HG03108 (cell line): ENCODE measurements around the gene TM9SF3.

Experiments
- ATAC-seq: cut with Tn5 transposase; IDR thresholded peaks from one replicate; pipeline ENCODE4 v1.9.1; 2021; ENCODE audit warnings: moderate library complexity; ENCODE audit not compliant: unreplicated experiment

TM9SF3 gene

DNA sequence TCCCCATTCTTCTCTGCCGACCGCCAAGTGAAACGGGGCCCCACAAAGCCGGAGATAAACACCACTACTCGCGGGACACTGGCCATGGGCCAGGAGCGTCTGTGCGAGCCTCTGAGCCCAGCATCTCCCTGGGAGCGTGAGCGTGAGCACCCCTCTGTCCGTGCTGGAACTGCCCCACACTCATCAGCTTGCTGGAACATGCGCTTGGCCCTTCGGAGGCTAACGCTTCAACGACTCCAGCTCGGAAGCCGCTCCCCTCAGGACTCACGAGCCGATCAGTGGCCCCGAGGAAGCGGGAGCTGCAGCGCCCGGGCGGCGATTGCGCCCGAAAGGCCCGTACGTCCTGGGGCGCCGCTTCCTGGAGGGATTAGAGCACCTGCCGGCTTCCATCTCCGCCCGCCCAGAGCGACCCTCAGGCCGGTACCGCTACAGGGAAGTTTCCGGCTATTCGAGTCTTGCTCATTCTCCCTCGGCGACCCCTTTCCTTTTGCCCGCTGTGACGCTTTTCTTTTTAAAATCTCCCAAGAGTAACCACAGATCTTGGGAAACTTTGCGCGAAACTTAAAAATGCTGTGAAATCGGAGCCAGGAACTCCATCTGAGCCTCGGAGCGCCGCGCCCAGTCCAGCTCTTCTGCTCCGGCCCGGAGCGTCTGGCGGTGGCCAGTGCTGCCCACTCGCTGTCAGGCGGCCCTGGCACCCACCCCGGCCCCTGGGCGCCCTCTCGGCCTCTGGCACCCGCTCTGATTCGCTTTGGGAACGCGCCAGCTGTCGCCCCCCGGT lies 74.1 kb downstream of the TM9SF3 start:
- ATAC-seq, result no peak

DNA sequence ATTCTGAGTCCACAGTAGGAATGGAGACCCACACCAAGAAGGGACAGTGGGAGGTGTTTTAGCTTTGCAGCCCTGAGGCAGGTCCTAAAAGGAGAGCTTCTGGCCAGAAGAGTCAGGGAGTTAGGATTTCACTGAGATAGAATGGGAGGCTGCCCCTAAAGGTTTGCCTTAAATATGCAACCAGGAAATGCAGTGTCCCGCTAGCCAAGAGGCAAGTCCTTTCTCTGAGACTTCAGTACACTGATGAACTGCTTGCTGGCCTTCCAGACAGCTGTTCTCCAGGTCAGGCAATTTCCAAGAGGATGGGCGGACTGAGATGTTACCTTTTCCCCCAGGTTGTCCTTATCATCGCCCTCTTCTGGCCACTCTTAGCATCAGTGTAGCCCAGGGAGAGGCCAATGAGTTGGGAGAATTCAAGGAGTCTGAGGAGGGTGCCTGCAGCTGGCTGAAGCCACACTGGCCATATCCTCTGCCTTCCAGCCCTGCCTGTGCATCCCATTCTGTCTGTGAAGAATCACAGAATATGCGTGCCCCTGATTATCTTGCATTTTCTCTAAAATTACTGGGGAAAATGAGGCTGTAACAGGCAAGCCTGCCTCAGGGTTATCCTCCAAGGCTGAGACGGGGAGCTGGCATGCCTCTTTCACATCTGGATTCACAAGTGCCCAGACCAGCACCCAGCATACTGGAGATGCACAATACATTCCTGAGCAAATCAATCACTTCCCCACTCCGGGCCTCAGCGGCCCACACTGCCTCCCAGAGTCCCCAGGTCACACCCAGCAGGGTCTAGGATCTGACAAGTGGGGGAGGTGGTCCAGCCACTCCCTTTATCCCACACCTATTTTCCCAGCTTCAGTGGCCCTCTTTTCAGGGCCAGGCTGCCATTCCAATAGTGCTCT lies 75.5 kb downstream of the TM9SF3 start:
- no peak for ATAC-seq

DNA sequence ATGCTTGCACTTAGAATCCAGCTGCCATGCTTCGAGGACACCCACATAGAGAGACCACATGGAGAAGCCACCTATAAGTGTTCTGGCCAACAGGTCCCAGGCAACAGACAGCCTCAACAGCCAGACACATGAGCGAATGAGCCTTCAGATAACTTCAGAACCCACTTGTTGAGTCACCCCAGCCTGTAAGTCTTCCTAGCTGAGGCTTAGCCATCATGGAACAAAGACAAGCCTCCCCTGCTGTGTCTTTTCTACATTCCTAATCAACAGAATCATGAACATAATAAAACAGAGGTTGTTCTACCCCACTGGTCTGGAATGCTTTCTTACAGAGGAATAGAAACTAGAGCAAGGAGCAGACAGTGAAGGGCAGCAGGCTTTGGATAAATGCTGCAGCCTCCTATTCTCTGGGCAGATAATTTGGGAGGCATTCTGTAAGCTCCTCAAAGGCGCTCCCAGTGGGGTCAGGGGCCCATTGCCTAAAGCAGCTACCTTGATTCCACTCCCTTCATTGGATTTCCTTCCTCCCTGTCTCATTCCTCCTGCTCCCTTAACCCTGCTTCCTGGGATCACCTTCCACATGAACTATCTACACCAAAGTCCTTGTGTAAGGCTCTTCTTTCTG lies 77.7 kb downstream of the TM9SF3 start:
- ATAC-seq, result no peak

DNA sequence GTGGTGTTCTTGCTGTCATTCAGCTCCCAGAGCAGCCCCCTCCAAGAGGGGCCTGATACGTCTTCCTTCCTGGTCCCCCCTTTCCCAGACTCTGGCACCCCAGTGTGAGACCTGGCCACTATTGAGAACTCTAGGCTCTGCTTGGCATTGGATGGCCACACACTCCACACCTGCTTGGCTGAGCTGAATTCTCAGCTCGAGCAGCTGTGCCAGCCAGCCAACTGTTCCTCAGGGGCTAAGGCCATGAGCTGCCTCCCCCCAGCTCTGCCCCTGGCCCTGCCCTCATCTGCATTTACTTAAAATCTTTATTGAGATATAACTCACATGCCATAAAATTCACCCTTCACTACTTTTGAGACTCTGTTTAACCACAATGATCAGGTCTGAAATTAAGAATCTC lies 79.8 kb downstream of the TM9SF3 start:
- ATAC-seq, result no peak

DNA sequence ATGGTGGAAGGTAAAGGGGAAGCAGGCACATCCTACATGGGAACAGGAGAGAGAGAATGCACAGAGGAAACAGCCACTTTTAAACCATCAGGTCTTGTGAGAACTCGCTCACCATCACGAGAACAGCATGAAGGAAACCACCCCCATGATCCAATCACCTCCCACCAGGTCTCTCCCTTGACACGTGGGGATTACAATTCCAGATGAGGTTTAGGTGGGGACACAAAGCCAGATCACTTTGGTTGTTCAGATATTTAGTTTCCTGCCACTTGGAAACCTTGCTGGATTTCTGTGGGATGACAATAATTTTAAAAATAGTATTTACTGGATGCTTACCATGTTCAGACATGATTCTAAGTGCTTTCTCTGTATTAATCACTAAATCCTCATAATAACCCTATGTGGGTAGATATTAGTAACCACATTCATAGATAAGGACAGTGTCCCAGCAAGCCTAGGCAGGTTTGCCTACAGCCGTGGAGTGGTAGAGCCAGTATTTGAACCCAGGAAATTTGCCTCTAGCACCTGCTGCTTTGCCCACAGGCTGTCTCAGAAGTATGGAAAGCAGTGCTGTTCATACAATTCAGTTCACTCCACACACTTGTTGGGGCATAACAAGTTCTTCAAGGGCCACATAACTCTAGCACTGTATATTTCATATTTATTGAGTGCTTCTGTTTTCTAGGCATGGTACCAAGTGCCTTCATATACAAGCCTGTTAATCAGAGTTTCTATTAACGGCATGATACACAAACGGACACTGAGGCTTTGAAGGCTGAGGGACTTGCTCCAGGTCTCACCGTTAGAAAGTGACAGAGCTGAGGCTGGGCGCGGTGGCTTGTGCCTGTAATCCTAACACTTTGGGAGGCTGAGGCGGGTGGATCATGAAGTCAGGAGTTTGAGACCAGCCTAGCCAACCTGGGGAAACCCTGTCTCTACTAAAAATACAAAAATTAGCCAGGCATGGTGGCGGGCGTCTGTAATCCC lies 81.4 kb downstream of the TM9SF3 start:
- no peak for ATAC-seq

DNA sequence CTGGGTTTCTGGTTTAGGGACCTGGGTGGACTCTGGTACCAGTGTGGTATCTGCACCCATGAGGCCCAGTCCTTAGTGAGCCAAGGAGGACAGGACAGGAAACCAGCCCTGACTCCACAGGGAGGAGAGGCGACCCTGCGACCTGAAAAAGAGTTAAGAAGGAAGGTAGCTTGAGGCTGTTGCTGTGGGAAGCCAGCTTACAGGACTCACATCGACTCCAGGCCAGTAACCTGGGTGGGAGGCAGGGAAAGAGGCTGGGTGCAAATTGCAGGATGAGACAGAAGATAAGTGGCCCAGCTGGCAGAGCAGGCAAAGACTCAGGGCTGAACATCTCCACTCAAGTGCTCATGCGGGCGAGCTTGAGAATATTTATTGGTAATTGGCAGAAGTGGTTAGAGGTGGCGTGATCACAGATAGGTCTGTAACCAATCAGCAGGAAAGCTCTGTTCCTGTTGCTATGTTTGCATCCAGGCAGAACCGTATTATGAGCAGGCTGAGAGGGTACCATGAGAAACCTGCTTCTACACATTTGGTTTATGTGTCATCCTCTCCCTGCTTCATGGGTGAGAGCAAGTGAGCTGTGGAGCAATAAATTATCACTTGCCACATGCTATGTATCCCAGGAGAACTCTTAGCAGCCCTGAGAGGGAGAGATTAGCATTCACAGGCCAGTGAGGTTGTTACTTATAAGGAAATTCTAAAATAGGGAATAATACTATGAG lies 84.1 kb downstream of the TM9SF3 start:
- no peak for ATAC-seq

DNA sequence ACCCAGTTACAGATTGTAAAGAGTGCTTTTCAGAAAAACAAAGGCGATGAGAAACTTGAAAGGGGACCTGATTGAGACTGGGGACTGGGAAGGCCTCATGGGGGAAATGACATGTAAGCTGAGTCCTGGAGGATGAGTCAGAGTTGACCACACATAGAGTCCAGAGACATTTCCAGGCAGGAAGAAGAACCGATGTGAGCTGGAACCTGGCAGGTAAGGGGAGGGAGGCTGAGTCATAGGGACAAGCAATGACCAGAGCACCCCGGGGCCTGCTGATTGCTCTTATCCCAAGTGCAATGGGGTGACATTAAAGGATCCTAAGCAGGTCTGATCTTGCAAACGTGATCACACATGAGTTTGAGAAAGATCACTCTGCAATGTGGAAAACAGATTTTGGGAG lies 84.8 kb downstream of the TM9SF3 start:
- no peak for ATAC-seq

DNA sequence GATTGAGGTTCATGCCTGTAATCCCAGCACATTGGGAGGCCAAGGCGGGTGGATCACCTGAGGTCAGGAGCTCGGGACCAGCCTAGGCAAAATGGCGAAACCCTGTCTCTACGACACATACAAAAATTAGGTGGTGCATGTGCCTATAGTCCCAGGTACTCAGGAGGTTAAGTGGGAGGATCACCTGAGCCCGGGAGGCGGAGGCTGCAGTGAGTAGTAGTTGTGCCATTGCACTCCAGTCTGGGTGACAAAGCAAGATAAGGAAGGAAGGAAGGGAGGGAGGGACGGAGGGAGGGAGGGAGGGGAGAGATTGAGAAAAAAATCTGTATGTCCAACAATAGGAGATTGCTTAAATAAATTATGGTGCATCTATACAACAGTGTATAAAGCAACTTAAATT lies 86.3 kb downstream of the TM9SF3 start:
- ATAC-seq, result no peak

DNA sequence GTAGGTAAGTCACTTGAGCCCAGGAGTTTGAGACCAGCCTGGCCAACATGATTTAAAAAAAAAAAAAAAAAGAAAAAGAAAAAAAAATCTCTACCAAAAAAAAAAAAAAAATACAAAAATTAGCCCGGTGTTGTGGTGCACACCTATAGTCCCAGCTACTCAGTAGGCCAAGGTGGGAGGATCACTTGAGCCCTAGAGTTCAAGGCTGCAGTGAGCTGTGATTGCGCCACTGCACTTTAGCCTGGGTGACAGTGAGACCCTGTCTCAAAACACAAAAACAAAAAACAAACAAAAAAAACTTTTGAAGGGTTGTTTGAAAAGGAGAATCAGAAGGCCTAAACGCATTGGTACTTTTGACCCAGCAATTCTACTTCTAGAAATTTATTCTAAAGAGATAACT lies 86.8 kb downstream of the TM9SF3 start:
- no peak for ATAC-seq

DNA sequence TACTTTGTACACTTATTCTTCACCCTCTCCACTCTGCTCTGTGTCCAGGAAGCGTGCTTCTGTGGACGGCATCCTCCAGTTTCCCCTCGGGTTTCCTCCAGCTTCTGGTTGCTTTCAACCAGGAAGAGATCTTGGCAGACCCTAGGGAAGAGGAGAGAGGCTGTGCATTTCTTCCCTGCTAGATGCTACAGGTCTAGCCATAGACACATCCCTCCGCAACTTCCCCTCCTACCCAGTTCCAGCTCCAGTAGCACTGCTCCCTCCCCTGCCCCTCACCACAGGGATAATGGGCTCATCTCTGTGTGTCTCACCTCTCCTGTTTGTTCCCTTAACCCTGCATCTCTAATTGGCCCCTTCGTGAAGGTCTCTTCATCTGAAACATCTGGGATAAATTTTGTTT lies 89.4 kb downstream of the TM9SF3 start:
- ATAC-seq, result no peak

DNA sequence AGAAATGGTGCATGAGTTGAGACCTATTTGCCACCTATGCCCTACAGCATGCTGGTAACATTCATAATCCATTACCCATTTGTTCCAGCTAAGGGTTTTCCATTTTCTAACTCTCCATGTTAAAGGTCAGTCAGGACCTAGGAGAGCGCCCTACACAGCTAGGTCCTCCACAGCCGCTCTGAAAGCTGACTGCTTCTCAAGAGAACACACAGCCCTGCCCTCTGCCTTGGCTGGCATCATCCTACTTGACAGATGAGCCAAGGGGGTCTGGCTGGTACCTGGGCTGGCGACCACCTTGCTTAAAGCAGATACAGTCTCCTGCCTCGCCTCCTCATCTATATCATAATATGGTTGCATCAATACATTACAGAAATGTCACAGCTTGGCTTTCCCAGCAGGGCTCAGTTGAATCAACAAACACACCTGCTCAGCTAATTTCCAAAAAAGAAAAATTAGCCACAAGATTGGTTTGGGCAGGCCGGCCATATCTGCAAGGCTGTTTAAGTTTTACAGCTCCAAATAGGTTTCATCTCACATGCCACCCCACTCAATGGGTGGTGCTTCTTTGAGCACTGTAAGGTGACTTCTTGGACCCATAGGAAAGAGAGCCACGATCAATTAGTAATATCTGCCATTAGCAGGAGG lies 90.4 kb downstream of the TM9SF3 start:
- ATAC-seq, result no peak

DNA sequence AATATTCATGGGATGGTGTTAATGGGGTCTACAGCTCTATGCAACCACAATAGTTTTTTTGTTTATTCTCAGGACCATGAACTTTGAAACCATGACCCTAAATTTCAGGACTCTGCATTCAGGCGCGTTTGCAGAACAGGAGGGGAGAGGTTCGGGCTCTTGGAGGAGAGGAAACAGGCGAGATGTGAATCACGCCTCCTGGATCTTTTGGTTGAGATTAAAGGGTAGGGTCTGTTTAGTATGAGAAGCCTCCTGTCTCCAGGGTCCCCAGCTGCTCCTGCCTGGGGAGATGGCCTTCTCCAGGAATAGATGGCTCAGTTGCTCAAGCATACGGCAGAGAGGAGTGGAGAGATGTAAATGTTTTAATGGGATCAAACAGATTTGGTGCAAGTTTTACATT lies 91.3 kb downstream of the TM9SF3 start:
- no peak for ATAC-seq

DNA sequence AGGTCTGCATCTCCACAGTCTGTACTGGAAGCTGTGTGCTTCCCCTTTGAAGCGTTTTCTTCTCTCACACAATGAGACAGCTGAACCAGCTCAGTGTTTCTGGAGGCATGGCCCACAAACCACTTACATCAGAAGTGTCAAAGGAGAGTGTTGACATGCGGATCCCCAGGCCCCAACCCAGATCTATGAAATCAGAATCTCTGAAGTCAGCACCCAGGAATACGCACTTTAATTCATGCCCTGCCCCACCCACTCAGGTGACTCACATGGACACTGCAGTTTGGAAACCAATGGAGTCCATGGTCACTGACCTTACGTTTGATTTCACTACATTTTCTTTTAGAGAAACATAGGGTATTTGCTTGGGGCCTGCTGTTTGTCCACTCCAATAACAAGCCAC lies 92.1 kb downstream of the TM9SF3 start:
- ATAC-seq, result no peak

DNA sequence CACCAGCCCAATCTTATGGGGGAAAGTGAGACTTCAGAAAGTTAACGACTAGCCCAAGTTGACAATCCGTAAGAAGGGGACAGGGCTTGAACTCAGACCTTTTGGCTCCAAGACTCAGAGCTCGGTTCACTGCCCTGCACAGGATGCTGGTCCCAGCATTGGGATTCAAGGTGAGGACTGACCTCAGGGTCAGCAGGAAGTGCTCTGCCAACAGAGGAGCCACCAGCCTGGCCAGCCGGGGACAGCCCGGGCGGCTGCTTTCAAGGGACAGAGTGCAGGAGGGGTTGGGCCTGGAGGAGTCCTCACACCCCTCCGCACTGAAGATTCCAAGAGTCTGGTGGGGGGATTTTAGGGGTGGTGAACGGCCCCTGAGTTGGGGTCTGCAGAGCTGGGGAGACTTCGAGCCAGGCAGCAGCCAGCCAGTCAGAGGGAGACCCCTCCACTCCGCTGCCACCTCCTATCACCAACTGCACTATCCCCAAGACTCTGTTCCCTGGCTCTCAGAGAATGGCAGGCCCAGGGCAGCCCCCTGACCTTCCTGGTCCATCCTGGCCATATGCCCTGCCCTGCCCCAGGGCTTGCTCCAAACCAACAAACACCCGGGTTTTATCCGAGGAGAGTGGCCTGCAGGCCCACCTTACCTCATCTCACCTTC lies 92.8 kb downstream of the TM9SF3 start:
- ATAC-seq, result no peak

DNA sequence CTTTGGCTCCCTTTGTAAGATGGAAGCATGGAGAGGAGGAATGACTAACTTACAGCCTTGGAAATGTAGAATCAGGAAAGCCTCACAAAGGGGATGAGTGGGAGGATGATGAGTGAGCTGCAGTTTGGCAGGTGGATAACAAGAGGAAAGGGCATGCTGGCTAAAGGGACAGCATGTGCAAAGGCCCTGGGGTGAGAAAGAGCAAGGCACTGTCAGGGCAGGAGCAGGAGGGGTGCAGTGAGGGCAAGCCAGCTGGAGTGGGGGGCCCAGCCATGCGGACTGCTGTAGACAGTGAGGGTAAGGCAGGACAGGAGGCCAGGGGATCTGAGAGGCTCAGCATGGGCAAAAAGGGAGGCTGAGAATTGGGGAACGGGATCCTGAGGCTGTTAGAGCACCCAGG lies 93.6 kb downstream of the TM9SF3 start:
- no peak for ATAC-seq

DNA sequence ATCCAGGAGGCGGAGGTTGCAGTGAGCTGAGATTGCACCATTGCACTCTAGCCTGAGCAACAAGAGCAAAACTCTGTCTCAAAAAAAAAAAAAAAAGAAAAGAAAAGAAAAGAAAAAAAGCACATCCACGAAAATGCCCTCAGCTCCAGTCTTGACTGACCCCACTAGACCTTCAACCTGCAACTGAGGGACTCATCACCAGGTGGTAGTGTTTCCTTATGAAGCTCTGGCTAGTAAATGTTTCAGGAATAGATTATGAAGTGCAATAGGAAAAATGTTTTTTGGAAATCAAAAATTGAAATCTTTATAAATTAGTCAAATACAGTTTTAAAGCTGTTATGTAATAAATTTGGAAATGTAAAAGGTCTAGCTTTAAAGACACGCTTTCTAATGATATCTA lies 95.5 kb downstream of the TM9SF3 start:
- ATAC-seq, result no peak

DNA sequence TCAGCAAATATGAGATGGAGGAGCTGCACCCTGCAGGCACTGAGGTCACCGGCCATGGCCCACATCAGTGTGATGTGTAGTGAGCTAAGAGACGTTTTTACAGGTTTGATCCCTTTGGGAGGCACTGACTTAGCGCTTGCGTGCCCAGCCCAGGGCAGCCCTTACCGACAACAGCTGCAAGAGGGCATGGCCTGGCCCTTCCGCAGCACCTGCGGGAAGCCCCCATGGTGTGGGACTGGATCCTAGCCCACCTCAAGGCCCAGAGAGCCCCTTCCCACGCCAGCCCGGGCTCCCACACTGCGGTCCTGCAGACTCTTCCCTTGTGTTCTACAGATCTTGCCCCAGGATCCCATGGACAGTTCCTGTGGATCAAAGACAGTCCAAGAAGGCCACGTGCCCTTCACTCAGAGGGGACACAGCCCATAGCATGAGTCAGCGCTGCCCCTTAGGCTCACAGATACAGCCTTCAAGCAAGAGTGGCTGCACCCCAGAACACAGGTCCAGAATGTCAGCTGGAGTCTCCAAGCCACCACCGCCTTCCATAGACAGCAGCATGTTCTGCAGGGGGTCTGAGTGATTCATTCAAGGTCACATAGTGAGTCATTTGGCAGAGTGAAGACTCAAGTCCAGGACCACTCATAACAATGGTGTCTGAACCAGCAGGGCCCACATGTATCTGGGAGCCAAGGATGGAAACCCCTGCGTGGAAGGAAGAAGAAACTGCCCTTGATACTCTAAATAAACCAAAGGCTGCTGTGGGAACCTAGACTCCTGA lies 98.5 kb downstream of the TM9SF3 start:
- ATAC-seq, result no peak
